Erythroblast (primary cell): Measurements from ENCODE around the gene C1RL.

Experiments
- GATA1 ChIP-seq: IDR thresholded peaks from 2 replicates; pipeline ENCODE4 v1.6.1; 2011; ENCODE audit warnings: low read depth, mild to moderate bottlenecking, control low read depth, low read length, moderate library complexity
- POLR2A ChIP-seq: IDR thresholded peaks from 2 replicates; pipeline ENCODE4 v1.6.1; 2011; ENCODE audit warnings: mild to moderate bottlenecking, low read length

DNA sequence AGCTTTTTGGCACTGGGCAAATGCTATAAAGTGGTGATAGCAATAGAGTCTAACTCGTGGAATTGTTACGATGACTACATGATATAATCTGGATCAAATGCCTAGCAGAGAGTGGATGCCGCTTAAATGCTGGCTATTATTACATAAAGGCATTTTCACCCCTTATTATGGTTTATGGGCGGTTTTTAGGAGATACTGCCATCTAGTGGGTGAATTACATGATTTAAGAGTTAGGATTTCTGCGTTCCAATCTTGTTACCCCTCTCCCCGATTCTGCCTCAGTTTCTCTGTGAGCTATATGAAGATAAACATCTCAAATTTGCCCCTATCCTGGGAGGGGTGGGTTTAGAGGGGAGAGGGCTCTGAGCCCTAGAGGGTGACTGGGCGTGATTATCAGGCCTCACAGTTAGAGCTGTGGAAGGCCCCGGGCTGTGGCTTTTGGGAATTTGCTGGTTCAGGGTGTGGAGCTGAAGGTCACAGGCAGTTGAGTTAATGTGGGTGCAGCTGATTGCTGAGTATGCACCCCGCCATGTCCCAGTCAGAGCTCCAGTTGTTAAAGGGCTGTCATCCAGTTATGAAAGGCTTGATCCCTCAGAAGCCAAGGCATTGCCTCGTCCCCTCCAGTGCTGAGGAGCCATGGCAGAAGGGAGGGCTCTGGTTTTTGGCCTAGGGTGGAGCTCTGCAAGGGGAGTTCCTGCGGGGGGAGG is 35.6 kb upstream of the C1RL start:
- TF ChIP-seq POLR2A (no peak), GATA1 (no peak)
